CD14-positive monocyte (primary cell): ENCODE results near the gene SEMA3A. TPM values are rescaled to one million over a fixed set of nuclear protein-coding genes. Genes with fewer than 3 reads are reported as not detected.

Experiments
- DNase-seq, 3 donors: peaks; one replicate each; pipeline ENCODE4 v3.0.0-alpha.2; 2011 to 2022
- H2AFZ ChIP-seq: 2 replicates; pipeline ENCODE4 v1.6.0; 2012; ENCODE audit warnings: mild to moderate bottlenecking, low read depth, low read length, inconsistent platforms; ENCODE audit not compliant: insufficient read depth, poor library complexity, severe bottlenecking
- H3K27ac ChIP-seq, 2 donors: 1 replicate in 1 of 2; 2 replicates in 1 of 2; pipeline ENCODE4 v1.5.1; 2012 to 2013; ENCODE audit warnings: low read length in 2 of 2, control low read depth in 1 of 2, inconsistent platforms in 1 of 2, low read depth in 1 of 2, mild to moderate bottlenecking in 1 of 2
- H3K27me3 ChIP-seq, 2 donors: one replicate each; pipeline versions ENCODE4 v1.6.0 to v1.6.1; 2011 to 2013; ENCODE audit warnings: low read length in 2 of 2; ENCODE audit not compliant: control insufficient read depth in 2 of 2, insufficient read depth in 2 of 2
- H3K36me3 ChIP-seq, 2 donors: replicated peaks in 1 of 2; 1 replicate in 1 of 2; 2 replicates in 1 of 2; pipeline versions ENCODE4 v1.5.1 to v1.6.1; 2012 to 2013; ENCODE audit warnings: low read length in 2 of 2, control low read depth in 1 of 2, inconsistent platforms in 1 of 2, mild to moderate bottlenecking in 1 of 2; ENCODE audit not compliant: insufficient read depth in 2 of 2, control insufficient read depth in 1 of 2
- H3K4me1 ChIP-seq, 2 donors: 1 replicate in 1 of 2; 2 replicates in 1 of 2; pipeline versions ENCODE4 v1.5.1 to v1.6.1; 2012 to 2013; ENCODE audit warnings: low read length in 2 of 2, control low read depth in 1 of 2, inconsistent platforms in 1 of 2, mild to moderate bottlenecking in 1 of 2, moderate library complexity in 1 of 2; ENCODE audit not compliant: insufficient read depth in 2 of 2, control insufficient read depth in 1 of 2
- H3K4me2 ChIP-seq: replicated peaks from 2 replicates; pipeline ENCODE3; 2012; ENCODE audit warnings: low read length, moderate library complexity, mild to moderate bottlenecking; ENCODE audit not compliant: poor library complexity, severe bottlenecking; ENCODE audit errors: extremely low read depth
- H3K4me3 ChIP-seq, 3 experiments: fragments of 200-600 bp in 1 of 3; sonication (generic) in 1 of 3; replicated peaks in 1 of 3; 1 replicate in 2 of 3; 2 replicates in 1 of 3; pipeline ENCODE4 v1.5.1; 2011 to 2013; ENCODE audit warnings: low read length in 3 of 3, mild to moderate bottlenecking in 3 of 3, control low read depth in 2 of 3, low read depth in 2 of 3, inconsistent platforms in 1 of 3, moderate library complexity in 1 of 3
- H3K79me2 ChIP-seq: 2 replicates; pipeline ENCODE4 v1.6.0; 2012; ENCODE audit warnings: mild to moderate bottlenecking, control low read depth, inconsistent platforms, low read length, moderate library complexity; ENCODE audit not compliant: insufficient read depth
- H3K9ac ChIP-seq: 2 replicates; pipeline ENCODE4 v1.6.0; 2017; ENCODE audit warnings: low read length, mild to moderate bottlenecking; ENCODE audit not compliant: insufficient read depth, poor library complexity, severe bottlenecking
- H3K9me3 ChIP-seq, 2 donors: replicated peaks in 1 of 2; 1 replicate in 1 of 2; 2 replicates in 1 of 2; pipeline versions ENCODE4 v1.5.1 to v1.6.1; 2012 to 2013; ENCODE audit warnings: low read length in 2 of 2, control low read depth in 1 of 2; ENCODE audit not compliant: control insufficient read depth in 1 of 2, insufficient read depth in 1 of 2
- H4K20me1 ChIP-seq: 2 replicates; pipeline ENCODE4 v1.6.0; 2012; ENCODE audit warnings: mild to moderate bottlenecking, low read length, control low read depth, moderate library complexity; ENCODE audit not compliant: insufficient read depth
- H3K27ac Mint-ChIP-seq, 7 donors: one replicate each; pipeline ENCODE4 v1.8.0; 2020; ENCODE audit warnings: mild to moderate bottlenecking in 7 of 7, mixed read lengths in 7 of 7, moderate library complexity in 6 of 7, inconsistent platforms in 2 of 7
- H3K27me3 Mint-ChIP-seq, 3 donors: one replicate each; pipeline ENCODE4 v1.8.0; 2021 to 2022; ENCODE audit warnings: low read depth in 3 of 3, mild to moderate bottlenecking in 3 of 3, mixed read lengths in 3 of 3, moderate library complexity in 3 of 3, inconsistent platforms in 1 of 3
- H3K36me3 Mint-ChIP-seq, 2 donors: one replicate each; pipeline ENCODE4 v1.8.0; 2020; ENCODE audit warnings: mixed read lengths in 2 of 2, inconsistent platforms in 1 of 2, mild to moderate bottlenecking in 1 of 2
- H3K4me1 Mint-ChIP-seq: one replicate; pipeline ENCODE4 v1.8.0; 2020; ENCODE audit warnings: mild to moderate bottlenecking, mixed read lengths
- H3K4me3 Mint-ChIP-seq, 2 donors: one replicate each; pipeline ENCODE4 v1.8.0; 2020; ENCODE audit warnings: mild to moderate bottlenecking in 2 of 2, mixed read lengths in 2 of 2, moderate library complexity in 1 of 2
- H3K9me3 Mint-ChIP-seq, 7 donors: one replicate each; pipeline ENCODE4 v1.8.0; 2020 to 2022; ENCODE audit warnings: mixed read lengths in 7 of 7, mild to moderate bottlenecking in 6 of 7, moderate library complexity in 6 of 7, inconsistent platforms in 2 of 7
- CTCF ChIP-seq: fragments of 200-600 bp; IDR thresholded peaks from one replicate; pipeline ENCODE4 v1.8.0; 2022; ENCODE audit warnings: antibody characterized with exemption, mild to moderate bottlenecking
- WGBS: methylation state at CpG from one replicate; pipeline ENCODE4 v1.1.5; 2013; ENCODE audit warnings: missing lambda C conversion rate; ENCODE audit not compliant: insufficient coverage; 5-methylcytosine and 5-hydroxymethylcytosine counted together
- intact Hi-C, 2 donors: fragments of 100-400 bp; cut with micrococcal nuclease; formaldehyde crosslinking; loops; one replicate each; pipeline versions ENCODE4 v1.15.0 to v1.15.1; 2023
- polyA plus RNA-seq, 3 donors: library from polyadenylated mRNA; depleted of rRNA in 1 of 3; unstranded in 2 of 3; stranded (reverse) in 1 of 3; fragments of 300-500 nt in 2 of 3; fragments of >200 nt in 1 of 3; fragmentation: Illumina TruSeq in 2 of 3; gene quantifications; 1 replicate in 2 of 3; 2 replicates in 1 of 3; pipeline ENCODE4 v1.2.3, GENCODE V29; 2012 to 2021

SEMA3A gene
- polyA plus RNA-seq, 3 donors = 0.03 TPM; not detected in 2

DNA sequence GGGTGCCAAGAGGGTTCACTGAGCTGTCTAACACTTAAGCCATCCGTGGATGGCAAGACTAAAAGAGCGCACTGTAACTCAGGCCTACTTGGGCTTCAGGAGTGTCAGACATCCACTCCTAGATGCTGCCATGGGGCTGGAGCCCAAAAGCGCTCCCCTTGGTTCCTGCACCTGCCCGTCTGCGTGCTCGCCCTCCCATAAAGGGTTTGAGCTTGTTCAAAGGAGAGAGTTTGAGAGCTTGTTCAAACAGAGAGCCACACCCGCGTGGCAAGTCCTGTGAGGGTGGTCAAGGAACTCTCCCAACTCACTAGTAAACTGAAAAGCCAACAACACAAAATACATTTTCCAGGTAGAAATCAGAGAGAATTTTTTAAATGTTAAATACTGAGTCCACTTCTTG lies 256.7 kb downstream of the SEMA3A start:
- H3K9ac ChIP-seq = no peak overlapping the region
- H3K79me2 ChIP-seq = no peaks in the 10 kb centered on the region
- H3K4me1 ChIP-seq = peaks cover 15 to 20% of the 10 kb centered on the region in 2 donors
- H2AFZ ChIP-seq = no peak overlapping the region
- H3K9me3 ChIP-seq = no peaks in the 10 kb centered on the region
- H4K20me1 ChIP-seq = no peaks in the 10 kb centered on the region
- Mint-ChIP-seq H3K4me3 (no peak overlapping the region), H3K27ac (peak overlapping the region in 3 of 7 donors; percentile 21 to 40 (median 21)), H3K36me3 (no peaks in the 10 kb centered on the region), H3K4me1 (peaks cover 19% of the 10 kb centered on the region), H3K27me3 (peaks cover 0 to 2% (median 0%) of the 10 kb centered on the region in 3 donors), H3K9me3 (peaks cover 0 to 6% (median 0%) of the 10 kb centered on the region in 7 donors)
- intact Hi-C loops = no loop called here
- no peak overlapping the region for H3K27ac ChIP-seq
- DNase-seq = no peak
- no peaks in the 10 kb centered on the region for H3K36me3 ChIP-seq
- no peak for TF ChIP-seq CTCF
- H3K4me3 ChIP-seq = no peak overlapping the region
- 100% methylated on average over 3 of the region's 8 CpGs for WGBS
- no peaks in the 10 kb centered on the region for H3K27me3 ChIP-seq
- no peak overlapping the region for H3K4me2 ChIP-seq

GRCh38 chr7:83936056-83936708 lies 258.4 kb downstream of the SEMA3A start:
- Mint-ChIP-seq H3K4me3 (peak overlapping the region in 1 of 2 donors; percentile 43), H3K27me3 (peaks cover 0 to 2% (median 0%) of the 10 kb centered on the region in 3 donors), H3K36me3 (no peaks in the 10 kb centered on the region), H3K9me3 (peaks cover 0 to 6% (median 0%) of the 10 kb centered on the region in 7 donors), H3K4me1 (peaks cover 19% of the 10 kb centered on the region), H3K27ac (peak overlapping the region; percentile 30 to 88 (median 66))
- TF ChIP-seq CTCF = peak; percentile 78
- no CpG with 5 or more reads among the region's 5 CpGs for WGBS
- H3K27ac ChIP-seq = peak overlapping the region; percentile 65
- peaks cover 15 to 20% of the 10 kb centered on the region in 2 donors for H3K4me1 ChIP-seq
- no peaks in the 10 kb centered on the region for H3K36me3 ChIP-seq
- H3K27me3 ChIP-seq = no peaks in the 10 kb centered on the region
- H3K9ac ChIP-seq = no peak overlapping the region
- H3K9me3 ChIP-seq = no peaks in the 10 kb centered on the region
- H2AFZ ChIP-seq = peak overlapping the region; percentile 58
- peak overlapping the region; percentile 55 for H3K4me2 ChIP-seq
- no peaks in the 10 kb centered on the region for H3K79me2 ChIP-seq
- H4K20me1 ChIP-seq = no peaks in the 10 kb centered on the region
- intact Hi-C loops = no loop called here
- DNase-seq = peak; percentile 36 to 72 (median 72)
- H3K4me3 ChIP-seq = peak overlapping the region in 1 of 3 experiments; percentile 29
